Measurements from ENCODE around the gene SMIM1. TPM values are rescaled to one million over a fixed set of nuclear protein-coding genes. Genes with fewer than 3 reads are reported as not detected.

Gene SMIM1
- polyA plus RNA-seq, 2 donors = 1.1 to 1.9 TPM

GRCh38 chr1:3775490-3776230 lies 3.1 kb downstream of the SMIM1 start:
- Histone ChIP-seq H3K4me3 (ENCODE audit: low read depth in 1 of 2, low read length in 2 of 2) (peak overlapping the region in 1 of 2 donors; percentile 7), H3K27ac (ENCODE audit: low read depth in 2 of 2, low read length in 1 of 2) (no peak overlapping the region), H3K36me3 (ENCODE audit: control insufficient read depth in 2 of 2, insufficient read depth in 2 of 2, low read length in 1 of 2) (peaks cover 4 to 24% of the 10 kb centered on the region in 2 donors), H3K4me1 (ENCODE audit: control insufficient read depth in 2 of 2, insufficient read depth in 2 of 2, low read length in 1 of 2) (peaks cover 7 to 33% of the 10 kb centered on the region in 2 donors), H3K9me3 (ENCODE audit: control insufficient read depth in 2 of 2, insufficient read depth in 1 of 2, low read depth in 1 of 2, low read length in 1 of 2) (no peaks in the 10 kb centered on the region), H3K27me3 (ENCODE audit: control insufficient read depth in 1 of 2, insufficient read depth in 2 of 2, low read length in 2 of 2) (no peaks in the 10 kb centered on the region)
- WGBS, 2 donors = 33 to 35% methylated on average over 27 of the region's 27 CpGs

- H3K27ac ChIP-seq (ENCODE audit: low read depth in 2 of 2, low read length in 1 of 2) = no peak overlapping the region
- H3K4me3 ChIP-seq (ENCODE audit: low read depth in 1 of 2, low read length in 2 of 2) = peak overlapping the region in 1 of 2 donors; percentile 7
- peaks cover 7 to 33% of the 10 kb centered on the region in 2 donors for H3K4me1 ChIP-seq (ENCODE audit: control insufficient read depth in 2 of 2, insufficient read depth in 2 of 2, low read length in 1 of 2)
- H3K27me3 ChIP-seq (ENCODE audit: control insufficient read depth in 1 of 2, insufficient read depth in 2 of 2, low read length in 2 of 2) = no peaks in the 10 kb centered on the region
- peaks cover 4 to 30% of the 10 kb centered on the region in 2 donors for H3K36me3 ChIP-seq (ENCODE audit: control insufficient read depth in 2 of 2, insufficient read depth in 2 of 2, low read length in 1 of 2)
- 58 to 63% methylated on average over 21 of the region's 21 CpGs for WGBS, 2 donors
- no peaks in the 10 kb centered on the region for H3K9me3 ChIP-seq (ENCODE audit: control insufficient read depth in 2 of 2, insufficient read depth in 1 of 2, low read depth in 1 of 2, low read length in 1 of 2)
These were observed 3.8 kb downstream of the SMIM1 start for GRCh38 chr1:3776231-3776961.

- Histone ChIP-seq H3K4me1 (ENCODE audit: control insufficient read depth in 2 of 2, insufficient read depth in 2 of 2, low read length in 1 of 2) (peaks cover 3 to 29% of the 10 kb centered on the region in 2 donors), H3K9me3 (ENCODE audit: control insufficient read depth in 2 of 2, insufficient read depth in 1 of 2, low read depth in 1 of 2, low read length in 1 of 2) (no peaks in the 10 kb centered on the region), H3K27ac (ENCODE audit: low read depth in 2 of 2, low read length in 1 of 2) (no peak overlapping the region), H3K4me3 (ENCODE audit: low read depth in 1 of 2, low read length in 2 of 2) (no peak overlapping the region), H3K36me3 (ENCODE audit: control insufficient read depth in 2 of 2, insufficient read depth in 2 of 2, low read length in 1 of 2) (peaks cover 4 to 35% of the 10 kb centered on the region in 2 donors), H3K27me3 (ENCODE audit: control insufficient read depth in 1 of 2, insufficient read depth in 2 of 2, low read length in 2 of 2) (no peaks in the 10 kb centered on the region)
- 43 to 61% methylated on average over 10 of the region's 10 CpGs for WGBS, 2 donors
These were observed 4.6 kb downstream of the SMIM1 start for GRCh38 chr1:3777078-3777547.

GRCh38 chr1:3777647-3778589 lies 5.4 kb downstream of the SMIM1 start:
- no peak overlapping the region for H3K4me3 ChIP-seq (ENCODE audit: low read depth in 1 of 2, low read length in 2 of 2)
- H3K9me3 ChIP-seq (ENCODE audit: control insufficient read depth in 2 of 2, insufficient read depth in 1 of 2, low read depth in 1 of 2, low read length in 1 of 2) = no peaks in the 10 kb centered on the region
- no peak overlapping the region for H3K27ac ChIP-seq (ENCODE audit: low read depth in 2 of 2, low read length in 1 of 2)
- H3K36me3 ChIP-seq (ENCODE audit: control insufficient read depth in 2 of 2, insufficient read depth in 2 of 2, low read length in 1 of 2) = peaks cover 7 to 42% of the 10 kb centered on the region in 2 donors
- no peaks in the 10 kb centered on the region for H3K27me3 ChIP-seq (ENCODE audit: control insufficient read depth in 1 of 2, insufficient read depth in 2 of 2, low read length in 2 of 2)
- WGBS, 2 donors = 77 to 79% methylated on average over 20 of the region's 20 CpGs
- H3K4me1 ChIP-seq (ENCODE audit: control insufficient read depth in 2 of 2, insufficient read depth in 2 of 2, low read length in 1 of 2) = peaks cover 3 to 25% of the 10 kb centered on the region in 2 donors

GRCh38 chr1:3778590-3779264 lies 6.2 kb downstream of the SMIM1 start:
- Histone ChIP-seq H3K27ac (ENCODE audit: low read depth in 2 of 2, low read length in 1 of 2) (no peak overlapping the region), H3K27me3 (ENCODE audit: control insufficient read depth in 1 of 2, insufficient read depth in 2 of 2, low read length in 2 of 2) (no peaks in the 10 kb centered on the region), H3K4me3 (ENCODE audit: low read depth in 1 of 2, low read length in 2 of 2) (no peak overlapping the region), H3K4me1 (ENCODE audit: control insufficient read depth in 2 of 2, insufficient read depth in 2 of 2, low read length in 1 of 2) (peaks cover 3 to 20% of the 10 kb centered on the region in 2 donors), H3K9me3 (ENCODE audit: control insufficient read depth in 2 of 2, insufficient read depth in 1 of 2, low read depth in 1 of 2, low read length in 1 of 2) (no peaks in the 10 kb centered on the region), H3K36me3 (ENCODE audit: control insufficient read depth in 2 of 2, insufficient read depth in 2 of 2, low read length in 1 of 2) (peaks cover 7 to 46% of the 10 kb centered on the region in 2 donors)
- 67 to 70% methylated on average over 14 of the region's 14 CpGs for WGBS, 2 donors

- peaks cover 3 to 20% of the 10 kb centered on the region in 2 donors for H3K4me1 ChIP-seq (ENCODE audit: control insufficient read depth in 2 of 2, insufficient read depth in 2 of 2, low read length in 1 of 2)
- no peak overlapping the region for H3K4me3 ChIP-seq (ENCODE audit: low read depth in 1 of 2, low read length in 2 of 2)
- peaks cover 7 to 53% of the 10 kb centered on the region in 2 donors for H3K36me3 ChIP-seq (ENCODE audit: control insufficient read depth in 2 of 2, insufficient read depth in 2 of 2, low read length in 1 of 2)
- no peaks in the 10 kb centered on the region for H3K27me3 ChIP-seq (ENCODE audit: control insufficient read depth in 1 of 2, insufficient read depth in 2 of 2, low read length in 2 of 2)
- 91 to 92% methylated on average over 23 of the region's 23 CpGs for WGBS, 2 donors
- no peaks in the 10 kb centered on the region for H3K9me3 ChIP-seq (ENCODE audit: control insufficient read depth in 2 of 2, insufficient read depth in 1 of 2, low read depth in 1 of 2, low read length in 1 of 2)
- no peak overlapping the region for H3K27ac ChIP-seq (ENCODE audit: low read depth in 2 of 2, low read length in 1 of 2)
These were observed 6.8 kb downstream of the SMIM1 start for GRCh38 chr1:3779265-3779911.

- Histone ChIP-seq H3K36me3 (ENCODE audit: control insufficient read depth in 2 of 2, insufficient read depth in 2 of 2, low read length in 1 of 2) (peaks cover 9 to 55% of the 10 kb centered on the region in 2 donors), H3K9me3 (ENCODE audit: control insufficient read depth in 2 of 2, insufficient read depth in 1 of 2, low read depth in 1 of 2, low read length in 1 of 2) (no peaks in the 10 kb centered on the region), H3K4me3 (ENCODE audit: low read depth in 1 of 2, low read length in 2 of 2) (no peak overlapping the region), H3K4me1 (ENCODE audit: control insufficient read depth in 2 of 2, insufficient read depth in 2 of 2, low read length in 1 of 2) (peaks cover 3 to 20% of the 10 kb centered on the region in 2 donors), H3K27me3 (ENCODE audit: control insufficient read depth in 1 of 2, insufficient read depth in 2 of 2, low read length in 2 of 2) (no peaks in the 10 kb centered on the region), H3K27ac (ENCODE audit: low read depth in 2 of 2, low read length in 1 of 2) (no peak overlapping the region)
- 92 to 93% methylated on average over 20 of the region's 20 CpGs for WGBS, 2 donors
These were observed 7.4 kb downstream of the SMIM1 start for GRCh38 chr1:3779912-3780416.

- Histone ChIP-seq H3K27me3 (ENCODE audit: control insufficient read depth in 1 of 2, insufficient read depth in 2 of 2, low read length in 2 of 2) (no peaks in the 10 kb centered on the region), H3K27ac (ENCODE audit: low read depth in 2 of 2, low read length in 1 of 2) (no peak overlapping the region), H3K4me1 (ENCODE audit: control insufficient read depth in 2 of 2, insufficient read depth in 2 of 2, low read length in 1 of 2) (peaks cover 3 to 12% of the 10 kb centered on the region in 2 donors), H3K9me3 (ENCODE audit: control insufficient read depth in 2 of 2, insufficient read depth in 1 of 2, low read depth in 1 of 2, low read length in 1 of 2) (no peaks in the 10 kb centered on the region), H3K4me3 (ENCODE audit: low read depth in 1 of 2, low read length in 2 of 2) (no peak overlapping the region), H3K36me3 (ENCODE audit: control insufficient read depth in 2 of 2, insufficient read depth in 2 of 2, low read length in 1 of 2) (peaks cover 12 to 60% of the 10 kb centered on the region in 2 donors)
- 85% methylated on average over 21 of the region's 21 CpGs for WGBS, 2 donors
These were observed 8.4 kb downstream of the SMIM1 start for GRCh38 chr1:3780901-3781300.

Data from esophagus (tissue), 2 donors.